ENCODE results near the gene ATG10. TPM values are rescaled to one million over a fixed set of nuclear protein-coding genes. Genes with fewer than 3 reads are reported as not detected.
A peak's percentile ranks its signal among the peaks of the same experiment; 100 is the strongest.

Gene ATG10
- polyA plus RNA-seq, 1 of the 3 experiments (the other 2 are of a cell fraction), result 3.2 TPM

- TF ChIP-seq USF1 (IDR thresholded peaks at IDR 0.05; ENCODE audit: borderline replicate concordance, low read depth), result no peak
- H3K9me3 ChIP-seq, result peaks cover 6% of the 10 kb centered on the region; the same call in 1 of the 2 replicates
- H3K4me3 ChIP-seq (ENCODE audit: low read depth in 2 of 2, low read length in 1 of 2), result no peak overlapping the region
- H3K4me1 ChIP-seq (ENCODE audit: control insufficient read depth in 1 of 2, insufficient read depth in 2 of 2, low read depth in 1 of 2, low read length in 1 of 2), result 0 out of 4 replicates have a peak, but pooled peaks cover 0 to 7% of the 10 kb centered on the region in 2 experiments
- peaks cover 0 to 2% of the 10 kb centered on the region in 2 experiments for H3K36me3 ChIP-seq (replicated peaks in 1 of 2; ENCODE audit: control insufficient read depth in 1 of 2, insufficient read depth in 2 of 2, low read length in 1 of 2)
- H3K27me3 ChIP-seq (ENCODE audit: insufficient read depth), result no peaks in the 10 kb centered on the region
- no peak overlapping the region for H3K9ac ChIP-seq
- H2AFZ ChIP-seq (ENCODE audit: low read depth), result no peak overlapping the region
- no peaks in the 10 kb centered on the region for H4K20me1 ChIP-seq (ENCODE audit: insufficient read depth)
- no peak overlapping the region for H3K27ac ChIP-seq (ENCODE audit: low read depth in 2 of 2, low read length in 1 of 2)
- H3K9me2 ChIP-seq, result no peaks in the 10 kb centered on the region
- no peak for DNase-seq
- POLR2A ChIA-PET, result no interaction called here
- H3K4me2 ChIP-seq, result no peak overlapping the region
- H3F3A ChIP-seq (replicated peaks; ENCODE audit: insufficient read depth), result peaks cover 10% of the 10 kb centered on the region
- H3K79me2 ChIP-seq (ENCODE audit: insufficient read depth), result no peaks in the 10 kb centered on the region
- CTCF ChIA-PET, result interaction anchor here (0.6 to 1.7 kb wide), 3 partner anchors 11 to 46 kb away, joined by 3 to 7 read pairs (median 3); no protein-coding TSS in a partner anchor
Observed at GRCh38 chr5:82096249-82096648, 124.4 kb downstream of the ATG10 start.

GRCh38 chr5:82100303-82101077 lies 128.7 kb downstream of the ATG10 start:
- Histone ChIP-seq H3K9me3 (no peaks in the 10 kb centered on the region), H3K9ac (no peak overlapping the region), H3K4me3 (ENCODE audit: low read depth in 2 of 2, low read length in 1 of 2) (no peak overlapping the region), H3K27ac (ENCODE audit: low read depth in 2 of 2, low read length in 1 of 2) (peak overlapping the region in 1 of 2 experiments; percentile 32; a peak in 1 of 4 replicates), H3F3A (replicated peaks; ENCODE audit: insufficient read depth) (peaks cover 14% of the 10 kb centered on the region), H3K27me3 (ENCODE audit: insufficient read depth) (no peaks in the 10 kb centered on the region), H3K4me1 (ENCODE audit: control insufficient read depth in 1 of 2, insufficient read depth in 2 of 2, low read depth in 1 of 2, low read length in 1 of 2) (peaks cover 0 to 13% of the 10 kb centered on the region in 2 experiments; a peak in 1 of 4 replicates), H3K79me2 (ENCODE audit: insufficient read depth) (no peaks in the 10 kb centered on the region), H3K36me3 (replicated peaks in 1 of 2; ENCODE audit: control insufficient read depth in 1 of 2, insufficient read depth in 2 of 2, low read length in 1 of 2) (no peaks in the 10 kb centered on the region), H4K20me1 (ENCODE audit: insufficient read depth) (no peaks in the 10 kb centered on the region), H3K4me2 (peak overlapping the region; percentile 38; the same call in 1 of the 2 replicates), H2AFZ (ENCODE audit: low read depth) (no peak overlapping the region), H3K9me2 (no peaks in the 10 kb centered on the region)
- POLR2A ChIA-PET, result no interaction called here
- CTCF ChIA-PET, result interaction anchor here (1.0 to 1.4 kb wide), 2 partner anchors 14 to 243 kb away, joined by 3 to 4 read pairs; no protein-coding TSS in a partner anchor
- 91% methylated on average over 2 of the region's 2 CpGs for WGBS (ENCODE audit: low lambda C conversion rate)
- TF ChIP-seq, protein P1, sequence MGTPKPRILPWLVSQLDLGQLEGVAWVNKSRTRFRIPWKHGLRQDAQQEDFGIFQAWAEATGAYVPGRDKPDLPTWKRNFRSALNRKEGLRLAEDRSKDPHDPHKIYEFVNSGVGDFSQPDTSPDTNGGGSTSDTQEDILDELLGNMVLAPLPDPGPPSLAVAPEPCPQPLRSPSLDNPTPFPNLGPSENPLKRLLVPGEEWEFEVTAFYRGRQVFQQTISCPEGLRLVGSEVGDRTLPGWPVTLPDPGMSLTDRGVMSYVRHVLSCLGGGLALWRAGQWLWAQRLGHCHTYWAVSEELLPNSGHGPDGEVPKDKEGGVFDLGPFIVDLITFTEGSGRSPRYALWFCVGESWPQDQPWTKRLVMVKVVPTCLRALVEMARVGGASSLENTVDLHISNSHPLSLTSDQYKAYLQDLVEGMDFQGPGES (IDR thresholded peaks at IDR 0.05; ENCODE audit: low read depth, low read length), result no peak
- no peak for TF ChIP-seq RCOR1 (IDR thresholded peaks at IDR 0.05; ENCODE audit: low read length)
- no peak for TF ChIP-seq TEAD4 (IDR thresholded peaks at IDR 0.05; ENCODE audit: borderline replicate concordance, insufficient read depth)
- no peak for TF ChIP-seq CHD2 (IDR thresholded peaks at IDR 0.05; ENCODE audit: low read length, partially characterized antibody)
- TF ChIP-seq EP300 (IDR thresholded peaks at IDR 0.05; ENCODE audit: borderline replicate concordance in 1 of 2, low read depth in 1 of 2, low read length in 1 of 2), result peak in 1 of 2 experiments; percentile 30; a peak in 1 of 4 replicates
- no peak for TF ChIP-seq EZH2phosphoT487 (IDR thresholded peaks at IDR 0.05; ENCODE audit: borderline replicate concordance, low read depth)
- TF ChIP-seq TCF12 (IDR thresholded peaks at IDR 0.05), result peak; percentile 37
- no peak for TF ChIP-seq YY1 (IDR thresholded peaks at IDR 0.05; ENCODE audit: low read depth)
- TF ChIP-seq CTCF (IDR thresholded peaks at IDR 0.05), result no peak
- TF ChIP-seq JUND (IDR thresholded peaks at IDR 0.05), result 0 out of 2 replicates have a peak, but pooled peaks have one; percentile 8
- no peak for TF ChIP-seq USF1 (IDR thresholded peaks at IDR 0.05; ENCODE audit: borderline replicate concordance, low read depth)
- TF ChIP-seq, protein P2, sequence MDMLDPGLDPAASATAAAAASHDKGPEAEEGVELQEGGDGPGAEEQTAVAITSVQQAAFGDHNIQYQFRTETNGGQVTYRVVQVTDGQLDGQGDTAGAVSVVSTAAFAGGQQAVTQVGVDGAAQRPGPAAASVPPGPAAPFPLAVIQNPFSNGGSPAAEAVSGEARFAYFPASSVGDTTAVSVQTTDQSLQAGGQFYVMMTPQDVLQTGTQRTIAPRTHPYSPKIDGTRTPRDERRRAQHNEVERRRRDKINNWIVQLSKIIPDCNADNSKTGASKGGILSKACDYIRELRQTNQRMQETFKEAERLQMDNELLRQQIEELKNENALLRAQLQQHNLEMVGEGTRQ (IDR thresholded peaks at IDR 0.05; ENCODE audit: borderline replicate concordance, low read depth, low read length), result no peak
- TF ChIP-seq GATA2 (CRISPR knock-in tag; IDR thresholded peaks at IDR 0.05), result no peak
- TF ChIP-seq ELF1 (IDR thresholded peaks at IDR 0.05), result no peak
- TF ChIP-seq TAF1 (IDR thresholded peaks at IDR 0.05; ENCODE audit: borderline replicate concordance, low read depth, low read length), result no peak
- 0 out of 2 replicates have a peak, but pooled peaks have one; percentile 7 for TF ChIP-seq FOSL2 (IDR thresholded peaks at IDR 0.05; ENCODE audit: borderline replicate concordance, low read depth)
- no peak for TF ChIP-seq FOXM1 (IDR thresholded peaks at IDR 0.05; ENCODE audit: low read depth)
- no peak for DNase-seq
